Amniotic epithelial cell (primary cell): ENCODE measurements around the gene KIAA0513.
A peak's percentile ranks its signal among the peaks of the same experiment; 100 is the strongest.

ENCODE experiments used
- DNase-seq: peaks from one replicate; pipeline ENCODE4 v3.0.0-alpha.2; 2010; ENCODE audit warnings: low read depth

The KIAA0513 gene

GRCh38 chr16:85089525-85089924, 61.9 kb downstream of the KIAA0513 start:
- peak; percentile 60 for DNase-seq

GRCh38 chr16:85090181-85090580, 62.6 kb downstream of the KIAA0513 start:
- peak; percentile 22 for DNase-seq

- DNase-seq = peak; percentile 82
Measured at GRCh38 chr16:85090873-85091521, 63.4 kb downstream of the KIAA0513 start.

- peak; percentile 70 for DNase-seq
Measured at GRCh38 chr16:85091522-85091910, 63.9 kb downstream of the KIAA0513 start.

- no peak for DNase-seq
Measured at GRCh38 chr16:85092309-85092708, 64.7 kb downstream of the KIAA0513 start.

DNA sequence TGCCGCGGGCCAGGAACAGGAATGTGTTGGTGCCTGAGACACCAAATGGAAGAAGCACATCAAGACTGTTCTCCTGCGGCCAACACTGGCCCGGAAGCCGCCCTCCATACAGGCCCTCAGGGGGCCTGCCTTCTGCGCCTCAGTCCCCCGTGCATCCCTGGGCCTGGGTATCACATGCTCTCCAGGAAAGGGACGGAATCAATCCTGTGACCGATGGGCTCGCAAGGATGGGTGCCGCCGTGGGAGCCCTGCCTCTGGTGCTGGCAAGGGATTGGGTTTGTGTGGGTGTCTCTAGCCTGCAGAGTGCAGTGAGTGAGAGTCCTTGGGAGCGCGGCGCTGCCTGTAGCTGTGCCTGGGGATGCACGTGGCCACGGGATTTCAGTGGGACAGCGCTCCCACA, 65.3 kb downstream of the KIAA0513 start:
- no peak for DNase-seq

DNA sequence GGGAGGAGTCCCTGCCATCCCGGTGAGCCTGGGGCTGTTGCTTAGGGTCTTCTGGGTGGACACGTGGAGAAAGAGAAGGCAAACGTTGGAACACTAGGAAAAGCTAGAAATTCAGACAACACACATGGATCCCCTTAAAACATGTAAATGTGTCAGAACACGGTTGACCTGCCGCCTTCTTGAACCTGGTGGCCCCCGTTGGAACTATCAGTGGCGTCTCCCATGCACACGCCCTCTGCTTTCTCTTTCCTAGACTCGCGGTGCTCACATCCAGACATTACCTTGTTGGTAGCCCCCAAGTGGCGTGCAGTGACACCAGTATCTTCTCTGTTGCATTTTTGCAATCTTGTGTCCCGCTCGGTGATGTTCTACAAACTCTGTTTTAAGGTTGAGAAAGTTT, 66.1 kb downstream of the KIAA0513 start:
- no peak for DNase-seq

DNA sequence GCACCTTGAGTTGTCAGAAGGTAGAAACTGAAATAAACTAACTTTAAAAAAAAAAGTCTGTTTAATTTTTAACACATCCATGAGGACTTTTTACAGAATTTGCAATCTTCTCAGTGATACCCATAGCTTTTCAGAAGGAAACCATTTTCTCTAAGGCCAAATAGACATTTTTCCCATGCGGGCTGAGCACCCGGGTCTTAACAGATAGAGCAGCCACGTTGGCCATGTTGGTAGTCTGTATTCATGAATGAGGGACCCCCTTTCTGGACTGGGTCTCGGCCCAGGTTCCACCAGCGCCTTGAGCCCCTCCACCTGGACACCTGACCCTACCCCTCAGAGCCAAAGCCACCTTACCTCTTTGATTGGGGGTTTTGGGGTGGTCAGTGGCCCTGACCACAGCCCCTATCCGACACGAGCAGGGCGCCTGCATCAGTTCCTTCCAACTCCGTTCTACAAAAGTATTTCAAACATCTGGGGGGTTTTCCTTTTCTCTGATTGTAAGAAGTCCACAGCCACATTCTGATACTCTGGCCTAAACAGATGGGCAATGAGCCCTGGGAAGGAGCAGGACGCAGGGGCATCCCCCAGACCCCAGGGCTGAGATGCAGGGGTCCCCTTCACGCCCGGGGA, 66.7 kb downstream of the KIAA0513 start:
- DNase-seq = no peak

DNA sequence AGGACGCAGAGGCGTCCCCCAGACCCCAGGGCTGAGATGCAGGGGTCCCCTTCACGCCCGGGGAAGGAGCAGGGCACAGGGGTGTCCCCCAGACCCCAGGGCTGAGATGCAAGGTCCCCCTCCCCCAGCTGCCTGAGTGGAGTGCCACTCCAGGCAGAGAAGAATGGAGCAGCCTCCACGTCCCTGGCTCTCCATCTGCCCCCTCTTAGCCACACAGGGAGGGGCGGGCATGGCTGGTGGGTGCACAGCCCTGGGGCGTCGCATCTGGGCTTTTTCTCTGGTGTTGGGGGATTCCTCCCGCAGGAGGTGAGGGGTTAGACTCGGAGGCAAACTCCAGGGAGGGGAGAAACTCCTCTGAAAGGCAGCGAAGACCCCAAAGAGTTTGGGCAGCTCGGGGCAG, 67.2 kb downstream of the KIAA0513 start:
- DNase-seq = no peak

DNA sequence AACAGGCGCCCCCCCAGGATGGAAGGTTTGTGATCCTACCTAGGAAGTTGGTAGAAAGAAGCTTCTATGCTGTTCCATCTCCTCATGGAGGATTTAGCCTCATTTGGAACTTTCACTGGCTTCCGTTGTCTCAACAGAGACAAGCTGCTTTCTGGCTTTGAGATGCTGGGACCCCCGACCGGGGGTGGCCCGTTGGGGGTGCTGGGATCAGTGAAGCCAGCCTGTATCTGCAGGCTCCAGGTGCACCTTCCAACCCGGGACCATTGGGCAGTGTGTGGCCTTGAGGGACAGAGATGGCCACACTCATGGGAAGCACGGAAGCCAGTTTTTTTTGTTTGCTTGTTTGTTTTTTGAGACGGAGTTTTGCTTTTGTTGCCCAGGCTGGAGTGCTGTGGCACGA, 69.3 kb downstream of the KIAA0513 start:
- no peak for DNase-seq

DNA sequence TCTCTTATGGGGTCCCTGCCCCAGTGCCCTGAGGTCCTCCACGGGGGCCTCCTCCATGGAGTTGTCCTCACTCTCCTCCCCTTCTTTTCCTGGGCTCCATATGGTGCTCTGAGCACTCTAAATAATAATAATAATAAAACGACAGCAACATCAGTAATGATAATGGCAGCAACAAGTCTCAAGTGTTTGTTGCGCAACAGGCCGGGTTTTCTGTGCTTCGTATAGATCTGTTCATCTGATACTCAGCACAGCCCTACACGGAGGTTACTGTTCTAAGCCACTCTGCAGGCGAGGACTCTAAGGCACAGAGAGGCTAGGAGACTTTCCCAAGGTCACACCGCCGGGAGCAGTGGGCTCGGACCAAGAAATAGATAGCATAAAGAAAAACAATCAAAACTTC, 71.0 kb downstream of the KIAA0513 start:
- peak; percentile 29 for DNase-seq

GRCh38 chr16:85100265-85100664, 72.7 kb downstream of the KIAA0513 start:
- no peak for DNase-seq

- DNase-seq = no peak
Measured at GRCh38 chr16:85101956-85102630, 74.5 kb downstream of the KIAA0513 start.

DNA sequence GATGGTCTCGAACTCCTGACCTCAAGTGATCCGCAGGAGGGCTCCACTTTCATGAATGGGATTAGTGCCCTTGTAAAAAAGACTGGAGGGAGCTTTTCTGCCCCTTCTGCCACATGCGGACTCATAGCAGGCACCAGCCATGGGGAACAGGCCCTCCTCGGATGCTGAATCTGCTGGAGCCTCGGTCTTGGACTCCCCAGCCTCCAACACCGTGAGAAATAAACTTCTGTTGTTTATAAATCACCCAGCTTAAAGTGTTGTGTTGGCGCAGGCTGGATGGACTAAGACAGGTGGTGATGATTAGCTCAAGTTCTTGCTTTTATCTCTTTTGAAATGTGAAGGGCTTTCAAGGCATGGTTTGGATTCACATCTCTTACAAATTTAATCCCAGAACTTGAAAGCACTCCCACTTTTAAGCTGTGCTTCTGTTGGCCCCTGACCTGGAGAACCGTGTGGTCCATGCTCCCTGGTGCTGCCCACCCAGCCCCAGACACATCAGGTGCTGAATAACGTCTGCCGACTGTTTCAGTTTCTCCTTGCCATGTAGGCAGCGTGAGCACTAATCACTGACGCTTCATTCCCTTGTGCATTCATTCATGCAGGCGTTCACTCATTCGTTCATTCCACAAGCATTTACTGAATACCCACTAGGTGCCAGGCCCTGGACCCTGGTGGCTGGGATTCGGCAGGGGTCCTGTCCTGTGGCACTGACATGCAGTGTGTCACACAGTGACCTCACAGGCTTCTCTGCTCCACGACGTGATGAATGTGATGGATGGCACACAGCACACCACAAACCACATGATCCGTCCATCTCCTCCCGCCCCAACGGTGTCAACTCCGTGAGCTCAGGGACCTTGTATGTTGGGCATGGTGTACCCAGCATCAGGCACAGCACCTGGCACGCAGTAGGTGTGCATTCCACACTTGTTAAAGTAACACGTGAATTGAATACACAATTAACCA, 75.8 kb downstream of the KIAA0513 start:
- no peak for DNase-seq

GRCh38 chr16:85104147-85104546, 76.6 kb downstream of the KIAA0513 start:
- DNase-seq = no peak

- no peak for DNase-seq
Measured at GRCh38 chr16:85104821-85105391, 77.3 kb downstream of the KIAA0513 start.

- no peak for DNase-seq
Measured at GRCh38 chr16:85105475-85105874, 77.9 kb downstream of the KIAA0513 start.

- DNase-seq = no peak
Measured at GRCh38 chr16:85107083-85107482, 79.5 kb downstream of the KIAA0513 start.

DNA sequence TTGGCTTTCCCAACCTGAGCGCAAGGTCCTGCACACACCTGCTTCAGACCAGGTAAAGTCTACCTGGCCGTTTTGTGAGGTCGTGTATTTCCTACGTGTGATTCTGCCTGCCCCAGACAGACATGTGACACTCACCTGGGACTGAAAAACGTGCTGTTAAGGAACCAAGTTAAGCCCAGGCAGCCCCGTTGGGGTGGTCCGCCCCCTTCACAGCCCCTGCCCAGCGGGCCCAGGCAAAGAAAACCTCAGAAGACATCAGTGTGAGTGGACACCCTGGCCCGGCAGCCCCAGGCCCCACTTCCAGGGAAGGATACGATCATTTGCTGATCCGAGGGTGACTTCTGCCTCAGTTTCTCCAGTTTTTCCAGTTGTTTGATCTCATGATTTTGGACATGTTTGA, 79.9 kb downstream of the KIAA0513 start:
- no peak for DNase-seq

GRCh38 chr16:85110105-85110504, 82.5 kb downstream of the KIAA0513 start:
- DNase-seq = no peak

GRCh38 chr16:85111184-85111583, 83.6 kb downstream of the KIAA0513 start:
- no peak for DNase-seq

DNA sequence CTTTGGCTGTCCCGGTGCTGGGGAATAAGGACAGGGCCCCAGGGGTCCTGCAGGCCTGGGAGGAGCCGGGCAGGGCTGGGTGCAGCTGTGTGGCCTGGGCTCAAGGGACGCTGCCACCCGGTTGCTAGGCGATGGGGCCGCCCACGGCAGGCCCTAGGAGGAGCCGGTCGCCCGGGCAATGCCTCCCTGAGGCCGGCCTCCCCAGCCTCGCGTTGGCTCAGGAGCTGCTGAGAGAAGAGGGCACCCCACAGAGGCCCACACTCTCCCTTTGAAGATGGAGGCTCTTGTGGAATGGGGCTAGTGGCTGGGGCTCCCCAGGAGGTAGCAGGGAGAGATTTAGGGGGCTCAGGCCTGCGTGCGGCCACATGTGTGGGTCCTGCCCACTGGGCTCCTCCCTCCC, 84.8 kb downstream of the KIAA0513 start, which contains the start of gene CIBAR2:
Gene CIBAR2 (minus strand): TSS at position 109 of the 400 bp plus-strand sequence. CDS start 120 bp downstream, outside the sequence.
- DNase-seq = no peak
